Neural progenitor cell (in vitro differentiated cells): ENCODE results near the gene MYMX.

ENCODE experiments used
- CTCF ChIP-seq: fragments of 200-600 bp; sonication (generic); IDR thresholded peaks from 2 replicates; pipeline ENCODE4 v1.5.1; 2017; ENCODE audit warnings: antibody characterized with exemption, mild to moderate bottlenecking
- EZH2phosphoT487 ChIP-seq: fragments of 200-600 bp; sonication (generic); IDR thresholded peaks from 2 replicates; pipeline ENCODE4 v1.6.1; 2017; ENCODE audit warnings: antibody characterized with exemption

- TF ChIP-seq CTCF = peak; percentile 96
- no peak for TF ChIP-seq EZH2phosphoT487
Observed at GRCh38 chr6:44237813-44238433, 21.2 kb downstream of the MYMX start.
